PFSK-1 (cell line): Measurements from ENCODE around the gene MYMK.

ENCODE experiments used
- POLR2AphosphoS5 ChIP-seq: IDR thresholded peaks from 2 replicates; pipeline ENCODE4 v1.6.1; 2012; ENCODE audit warnings: low read depth, mild to moderate bottlenecking, control low read depth, low read length, moderate library complexity
- REST ChIP-seq, 2 experiments: IDR thresholded peaks; 2 replicates each; pipeline versions ENCODE4 v1.6.1 to v1.8.0; 2011 to 2012; ENCODE audit warnings: low read depth in 2 of 2, low read length in 2 of 2, control low read depth in 1 of 2, inconsistent platforms in 1 of 2, mild to moderate bottlenecking in 1 of 2, moderate library complexity in 1 of 2; ENCODE audit not compliant: insufficient read depth in 1 of 2
- TAF1 ChIP-seq: IDR thresholded peaks from 2 replicates; pipeline ENCODE4 v1.6.1; 2012; ENCODE audit warnings: low read length, control low read depth, borderline replicate concordance; ENCODE audit not compliant: insufficient read depth

- TF ChIP-seq POLR2AphosphoS5 (no peak), REST (IDR thresholded peaks at IDR 0.05; ENCODE audit: insufficient read depth in 1 of 2, low read depth in 2 of 2, low read length in 2 of 2) (no peak), TAF1 (no peak)
These were observed 11.8 kb upstream of the MYMK start for GRCh38 chr9:133536536-133536935.
